Measurements from ENCODE around the gene MTHFD1L.
"Not testable (repeated sequence)": the region's sequence is repeated elsewhere in the genome, so short reads cannot be mapped to it uniquely, and the experiment has no call there.

The MTHFD1L gene

GRCh38 chr6:150865406-150866146 is at the start of gene MTHFD1L:
TSS of gene MTHFD1L (plus strand) at chr6:150865702. CDS start at chr6:150865823, 121 bp downstream.
- H3K9me3 ChIP-seq (ENCODE audit: insufficient read depth, low read depth, low read length): no peaks in the 10 kb centered on the region
- no peaks in the 10 kb centered on the region for H3K36me3 ChIP-seq (ENCODE audit: insufficient read depth, low read length)
- H2AFZ ChIP-seq (ENCODE audit: low read length): peak within 1 kb of the TSS; percentile 79
- H4K20me1 ChIP-seq (ENCODE audit: insufficient read depth, low read length, poor library complexity, severe bottlenecking): peaks cover 5% of the 10 kb centered on the region
- H3K9ac ChIP-seq (ENCODE audit: low read depth, low read length, poor library complexity, severe bottlenecking): peak within 1 kb of the TSS; percentile 94
- H3K79me2 ChIP-seq (ENCODE audit: insufficient read depth, low read length): peaks cover 42% of the 10 kb centered on the region
- H3K27me3 ChIP-seq (ENCODE audit: insufficient read depth, low read length, poor library complexity, severe bottlenecking): no peaks in the 10 kb centered on the region
- peak within 1 kb of the TSS; percentile 96 for H3K4me3 ChIP-seq (ENCODE audit: low read length, poor library complexity, severe bottlenecking)
- H3F3A ChIP-seq (ENCODE audit: low read depth): no peaks in the 10 kb centered on the region
- H3K4me1 ChIP-seq (ENCODE audit: insufficient read depth, low read length, poor library complexity, severe bottlenecking): peaks cover 12% of the 10 kb centered on the region
- H3K9me2 ChIP-seq (replicated peaks; ENCODE audit: low read depth, low read length): no peaks in the 10 kb centered on the region
- peak within 1 kb of the TSS; percentile 85 for H3K4me2 ChIP-seq (ENCODE audit: low read depth, low read length, poor library complexity, severe bottlenecking)
- TF ChIP-seq CTCF (conservative IDR thresholded peaks at IDR 0.05; ENCODE audit: low read length) (peak; percentile 50), EZH2phosphoT487 (IDR thresholded peaks at IDR 0.05; ENCODE audit: borderline replicate concordance) (no peak)

- H3K79me2 ChIP-seq (ENCODE audit: insufficient read depth, low read length); H3K4me1 ChIP-seq (ENCODE audit: insufficient read depth, low read length, poor library complexity, severe bottlenecking); H3K27me3 ChIP-seq (ENCODE audit: insufficient read depth, low read length, poor library complexity, severe bottlenecking); H4K20me1 ChIP-seq (ENCODE audit: insufficient read depth, low read length, poor library complexity, severe bottlenecking); H3F3A ChIP-seq (ENCODE audit: low read depth); H3K9me2 ChIP-seq (replicated peaks; ENCODE audit: low read depth, low read length); H3K4me3 ChIP-seq (ENCODE audit: low read length, poor library complexity, severe bottlenecking); H3K4me2 ChIP-seq (ENCODE audit: low read depth, low read length, poor library complexity, severe bottlenecking); H3K9me3 ChIP-seq (ENCODE audit: insufficient read depth, low read depth, low read length); H3K9ac ChIP-seq (ENCODE audit: low read depth, low read length, poor library complexity, severe bottlenecking); H2AFZ ChIP-seq (ENCODE audit: low read length): not testable (repeated sequence)
- peaks cover 52% of the 10 kb centered on the region; the same call in 1 of the 2 replicates for H3K36me3 ChIP-seq (ENCODE audit: insufficient read depth, low read length)
These were observed 48.9 kb upstream of the MTHFD1L start for GRCh38 chr6:150816554-150816953.

GRCh38 chr6:150822932-150823331 is 42.6 kb upstream of the MTHFD1L start:
- Histone ChIP-seq H3K79me2 (ENCODE audit: insufficient read depth, low read length) (no peaks in the 10 kb centered on the region), H3K9me3 (ENCODE audit: insufficient read depth, low read depth, low read length) (no peaks in the 10 kb centered on the region), H3K4me2 (ENCODE audit: low read depth, low read length, poor library complexity, severe bottlenecking) (no peak overlapping the region), H2AFZ (ENCODE audit: low read length) (no peak overlapping the region), H3K9me2 (replicated peaks; ENCODE audit: low read depth, low read length) (no peaks in the 10 kb centered on the region), H3K9ac (ENCODE audit: low read depth, low read length, poor library complexity, severe bottlenecking) (no peak overlapping the region), H3K4me3 (ENCODE audit: low read length, poor library complexity, severe bottlenecking) (no peak overlapping the region), H3K36me3 (ENCODE audit: insufficient read depth, low read length) (peaks cover 56% of the 10 kb centered on the region; the same call in 1 of the 2 replicates), H4K20me1 (ENCODE audit: insufficient read depth, low read length, poor library complexity, severe bottlenecking) (no peaks in the 10 kb centered on the region), H3K4me1 (ENCODE audit: insufficient read depth, low read length, poor library complexity, severe bottlenecking) (no peaks in the 10 kb centered on the region), H3K27me3 (ENCODE audit: insufficient read depth, low read length, poor library complexity, severe bottlenecking) (no peaks in the 10 kb centered on the region), H3F3A (ENCODE audit: low read depth) (no peaks in the 10 kb centered on the region)
- no peak for TF ChIP-seq EZH2phosphoT487 (IDR thresholded peaks at IDR 0.05; ENCODE audit: borderline replicate concordance)
- no peak for TF ChIP-seq CTCF (conservative IDR thresholded peaks at IDR 0.05; ENCODE audit: low read length)

GRCh38 chr6:150826788-150827187 is 38.7 kb upstream of the MTHFD1L start:
- Histone ChIP-seq H3K9ac (ENCODE audit: low read depth, low read length, poor library complexity, severe bottlenecking) (no peak overlapping the region), H3K4me1 (ENCODE audit: insufficient read depth, low read length, poor library complexity, severe bottlenecking) (no peaks in the 10 kb centered on the region), H4K20me1 (ENCODE audit: insufficient read depth, low read length, poor library complexity, severe bottlenecking) (no peaks in the 10 kb centered on the region), H3K79me2 (ENCODE audit: insufficient read depth, low read length) (no peaks in the 10 kb centered on the region), H3K9me3 (ENCODE audit: insufficient read depth, low read depth, low read length) (no peaks in the 10 kb centered on the region), H3K27me3 (ENCODE audit: insufficient read depth, low read length, poor library complexity, severe bottlenecking) (no peaks in the 10 kb centered on the region), H3K4me2 (ENCODE audit: low read depth, low read length, poor library complexity, severe bottlenecking) (no peak overlapping the region), H3K36me3 (ENCODE audit: insufficient read depth, low read length) (peaks cover 46% of the 10 kb centered on the region; the same call in 1 of the 2 replicates), H3K4me3 (ENCODE audit: low read length, poor library complexity, severe bottlenecking) (no peak overlapping the region), H3F3A (ENCODE audit: low read depth) (no peaks in the 10 kb centered on the region), H3K9me2 (replicated peaks; ENCODE audit: low read depth, low read length) (no peaks in the 10 kb centered on the region), H2AFZ (ENCODE audit: low read length) (no peak overlapping the region)
- TF ChIP-seq CTCF (conservative IDR thresholded peaks at IDR 0.05; ENCODE audit: low read length) (no peak), EZH2phosphoT487 (IDR thresholded peaks at IDR 0.05; ENCODE audit: borderline replicate concordance) (no peak)

GRCh38 chr6:150828107-150828506 is 37.4 kb upstream of the MTHFD1L start:
- not testable (repeated sequence) for H3K9ac ChIP-seq (ENCODE audit: low read depth, low read length, poor library complexity, severe bottlenecking); H3K79me2 ChIP-seq (ENCODE audit: insufficient read depth, low read length); H3K4me1 ChIP-seq (ENCODE audit: insufficient read depth, low read length, poor library complexity, severe bottlenecking); H3K9me3 ChIP-seq (ENCODE audit: insufficient read depth, low read depth, low read length); H3K27me3 ChIP-seq (ENCODE audit: insufficient read depth, low read length, poor library complexity, severe bottlenecking); H3K4me2 ChIP-seq (ENCODE audit: low read depth, low read length, poor library complexity, severe bottlenecking); H3F3A ChIP-seq (ENCODE audit: low read depth); H3K9me2 ChIP-seq (replicated peaks; ENCODE audit: low read depth, low read length); H2AFZ ChIP-seq (ENCODE audit: low read length); H3K4me3 ChIP-seq (ENCODE audit: low read length, poor library complexity, severe bottlenecking); H4K20me1 ChIP-seq (ENCODE audit: insufficient read depth, low read length, poor library complexity, severe bottlenecking)
- H3K36me3 ChIP-seq (ENCODE audit: insufficient read depth, low read length): peaks cover 49% of the 10 kb centered on the region; the same call in 1 of the 2 replicates
